ENCODE results near the gene PGA5. TPM values are rescaled to one million over a fixed set of nuclear protein-coding genes. Genes with fewer than 3 reads are reported as not detected.

PGA5 gene
- total and polyA plus RNA-seq, 10 of the 15 experiments (the other 5 are each of a cell fraction or from before 2014, with no cell fraction given), result not detected

GRCh38 chr11:61264371-61264770, 23.4 kb downstream of the PGA5 start (continued):
- TF ChIP-seq, protein P1, sequence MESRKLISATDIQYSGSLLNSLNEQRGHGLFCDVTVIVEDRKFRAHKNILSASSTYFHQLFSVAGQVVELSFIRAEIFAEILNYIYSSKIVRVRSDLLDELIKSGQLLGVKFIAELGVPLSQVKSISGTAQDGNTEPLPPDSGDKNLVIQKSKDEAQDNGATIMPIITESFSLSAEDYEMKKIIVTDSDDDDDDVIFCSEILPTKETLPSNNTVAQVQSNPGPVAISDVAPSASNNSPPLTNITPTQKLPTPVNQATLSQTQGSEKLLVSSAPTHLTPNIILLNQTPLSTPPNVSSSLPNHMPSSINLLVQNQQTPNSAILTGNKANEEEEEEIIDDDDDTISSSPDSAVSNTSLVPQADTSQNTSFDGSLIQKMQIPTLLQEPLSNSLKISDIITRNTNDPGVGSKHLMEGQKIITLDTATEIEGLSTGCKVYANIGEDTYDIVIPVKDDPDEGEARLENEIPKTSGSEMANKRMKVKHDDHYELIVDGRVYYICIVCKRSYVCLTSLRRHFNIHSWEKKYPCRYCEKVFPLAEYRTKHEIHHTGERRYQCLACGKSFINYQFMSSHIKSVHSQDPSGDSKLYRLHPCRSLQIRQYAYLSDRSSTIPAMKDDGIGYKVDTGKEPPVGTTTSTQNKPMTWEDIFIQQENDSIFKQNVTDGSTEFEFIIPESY (IDR thresholded peaks at IDR 0.05), result no peak
- TF ChIP-seq NFYA (IDR thresholded peaks at IDR 0.05; ENCODE audit: borderline replicate concordance, low read depth, low read length), result no peak
- TF ChIP-seq RB1 (IDR thresholded peaks at IDR 0.05; ENCODE audit: borderline replicate concordance), result no peak

GRCh38 chr11:61264795-61265194, 23.8 kb downstream of the PGA5 start:
- ChIA-PET SMC1A (ENCODE audit: uncharacterized antibody, unreplicated experiment) (no interaction called here), RAD21 (ENCODE audit: unreplicated experiment) (no interaction called here), POLR2A (no interaction called here), CTCF (interaction anchor here (1.1 kb wide), 1 partner anchor 11 kb away, joined by 3 read pairs; no protein-coding TSS in a partner anchor)
- H3K9me3 ChIP-seq (replicated peaks; ENCODE audit: control insufficient read depth, insufficient read depth, low read length), result no peaks in the 10 kb centered on the region
- WGBS (ENCODE audit: insufficient coverage, insufficient replicate concordance, low lambda C conversion rate, missing lambda C conversion rate), result 65% methylated on average over 14 of the region's 14 CpGs
- ATAC-seq (no peak), DNase-seq (ENCODE audit: low read depth, low spot score) (no peak), FAIRE-seq (no peak)
- H2AFZ ChIP-seq (ENCODE audit: control insufficient read depth, low read depth, low read length), result no peak overlapping the region
- intact Hi-C loops (cut with micrococcal nuclease; ENCODE audit: unreplicated experiment) (no loop called here), in situ Hi-C loops (cut with MboI) (loop anchor here (5.0 kb wide), 1 partner anchor 72 kb away; no protein-coding TSS in a partner anchor)
- no peaks in the 10 kb centered on the region for H3K4me1 ChIP-seq (ENCODE audit: control insufficient read depth, insufficient read depth, low read length)
- no peaks in the 10 kb centered on the region; a peak in 1 of 4 replicates for H3K36me3 ChIP-seq (ENCODE audit: control insufficient read depth in 2 of 2, insufficient read depth in 2 of 2, low read length in 1 of 2)
- H3K9ac ChIP-seq (ENCODE audit: control insufficient read depth, insufficient read depth, low read length), result no peak overlapping the region
- no TSS peak for BruUV-seq (replicated peaks)
- H3K27me3 ChIP-seq (replicated peaks in 1 of 2; ENCODE audit: control insufficient read depth in 2 of 2, insufficient read depth in 2 of 2, low read length in 1 of 2), result no peaks in the 10 kb centered on the region
- TF ChIP-seq CHD1 (IDR thresholded peaks at IDR 0.05; ENCODE audit: low read depth, low read length), result no peak
- TF ChIP-seq NR2C1 (IDR thresholded peaks at IDR 0.05), result no peak
- no peak for TF ChIP-seq CHD4 (IDR thresholded peaks at IDR 0.05)
- no peak for TF ChIP-seq MYC (IDR thresholded peaks at IDR 0.05; ENCODE audit: insufficient read depth, insufficient read length, insufficient replicate concordance, low read length, severe bottlenecking)
- no peak for TF ChIP-seq CREM (IDR thresholded peaks at IDR 0.05; ENCODE audit: low read depth)
- H3K4me3 ChIP-seq, result no peak overlapping the region
- H3K79me2 ChIP-seq (ENCODE audit: control insufficient read depth, insufficient read depth, low read length), result no peaks in the 10 kb centered on the region
- no peaks in the 10 kb centered on the region for H4K20me1 ChIP-seq (ENCODE audit: control insufficient read depth, insufficient read depth)
- H3K27ac ChIP-seq (ENCODE audit: control insufficient read depth, insufficient read depth), result no peak overlapping the region
- no peak overlapping the region for H3K4me2 ChIP-seq (ENCODE audit: control insufficient read depth, insufficient read depth)
